SK-N-SH (cell line): Measurements from ENCODE around the gene EPOP. TPM values are rescaled to one million over a fixed set of nuclear protein-coding genes. Genes with fewer than 3 reads are reported as not detected.

ENCODE experiments used
- CTCF ChIA-PET: fragments of 300-600, 350-600 bp; formaldehyde crosslinking; extraction: SDS; loops from one replicate; lab custom pipeline; 2021; lab: Yijun Ruan, JAX
- POLR2A ChIA-PET: fragments of 350-600 bp; sonication (Branson Sonifier 250); formaldehyde crosslinking; extraction: SDS; loops from one replicate; lab custom pipeline; 2020; ENCODE audit warnings: antibody characterized with exemption, inconsistent platforms; lab: Yijun Ruan, JAX
- DNase-seq: peaks from one replicate; pipeline ENCODE4 v3.0.0; 2012
- H2AFZ ChIP-seq: fragments of 200-600 bp; sonication (generic); 2 replicates; pipeline ENCODE4 v1.8.1; 2016; ENCODE audit warnings: antibody characterized with exemption, mild to moderate bottlenecking, low read depth
- H3F3A ChIP-seq: fragments of 200-600 bp; sonication (generic); replicated peaks from 2 replicates; pipeline ENCODE3; 2016; ENCODE audit warnings: antibody characterized with exemption, mild to moderate bottlenecking; ENCODE audit not compliant: insufficient read depth
- H3K27ac ChIP-seq, 2 experiments: fragments of 200-500 bp in 1 of 2; fragments of 200-600 bp in 1 of 2; sonication (Bioruptor generic) in 1 of 2; sonication (generic), shearing (Covaris generic) in 1 of 2; 2 replicates each; pipeline versions ENCODE4 v1.5.1 to v1.6.1; 2014 to 2016; ENCODE audit warnings: low read depth in 2 of 2, inconsistent platforms in 1 of 2, low read length in 1 of 2, mild to moderate bottlenecking in 1 of 2, mixed read lengths in 1 of 2
- H3K27me3 ChIP-seq: fragments of 200-600 bp; sonication (generic), shearing (Covaris generic); 2 replicates; pipeline ENCODE4 v1.6.1; 2016; ENCODE audit warnings: mixed run types; ENCODE audit not compliant: insufficient read depth
- H3K36me3 ChIP-seq, 2 experiments: fragments of 200-500 bp in 1 of 2; fragments of 200-600 bp in 1 of 2; sonication (Bioruptor generic) in 1 of 2; sonication (generic) in 1 of 2; replicated peaks in 1 of 2; 2 replicates each; pipeline versions ENCODE3 to v1.5.1; 2014 to 2016; ENCODE audit warnings: low read length in 1 of 2, mild to moderate bottlenecking in 1 of 2; ENCODE audit not compliant: insufficient read depth in 2 of 2, control insufficient read depth in 1 of 2
- H3K4me1 ChIP-seq, 2 experiments: fragments of 200-500 bp in 1 of 2; fragments of 200-600 bp in 1 of 2; sonication (Bioruptor generic) in 1 of 2; sonication (generic), shearing (Covaris generic) in 1 of 2; 2 replicates each; pipeline versions ENCODE4 v1.5.1 to v1.6.1; 2014 to 2016; ENCODE audit warnings: low read depth in 1 of 2, low read length in 1 of 2, mixed run types in 1 of 2; ENCODE audit not compliant: insufficient read depth in 2 of 2, control insufficient read depth in 1 of 2
- H3K4me2 ChIP-seq: fragments of 200-600 bp; sonication (generic), shearing (Covaris generic); 2 replicates; pipeline ENCODE4 v1.6.1; 2017; ENCODE audit warnings: mixed run types
- H3K4me3 ChIP-seq, 2 experiments: fragments of 200-500 bp in 1 of 2; fragments of 200-600 bp in 1 of 2; sonication (Bioruptor generic) in 1 of 2; sonication (generic), shearing (Covaris generic) in 1 of 2; 2 replicates each; pipeline versions ENCODE4 v1.5.1 to v1.8.1; 2014 to 2016; ENCODE audit warnings: low read depth in 2 of 2, inconsistent platforms in 1 of 2, low read length in 1 of 2, mild to moderate bottlenecking in 1 of 2, mixed read lengths in 1 of 2, moderate library complexity in 1 of 2
- H3K79me2 ChIP-seq: fragments of 200-600 bp; sonication (generic); 2 replicates; pipeline ENCODE4 v1.8.1; 2017; ENCODE audit warnings: mild to moderate bottlenecking; ENCODE audit not compliant: insufficient read depth
- H3K9ac ChIP-seq: fragments of 200-600 bp; sonication (generic); 2 replicates; pipeline ENCODE4 v1.6.1; 2017; ENCODE audit warnings: mixed run types
- H3K9me2 ChIP-seq: fragments of 200-600 bp; sonication (generic); 2 replicates; pipeline ENCODE4 v1.6.1; 2017; ENCODE audit warnings: mixed run types
- H3K9me3 ChIP-seq: fragments of 200-600 bp; sonication (generic); 2 replicates; pipeline ENCODE4 v1.6.1; 2017; ENCODE audit warnings: mixed run types, mild to moderate bottlenecking, moderate library complexity
- H4K20me1 ChIP-seq: fragments of 200-600 bp; sonication (generic); 2 replicates; pipeline ENCODE4 v1.6.1; 2017; ENCODE audit warnings: mild to moderate bottlenecking, mixed run types; ENCODE audit not compliant: insufficient read depth
- FOSL2 ChIP-seq: IDR thresholded peaks from 2 replicates; pipeline ENCODE4 v1.4.0; 2012; ENCODE audit warnings: low read depth, mild to moderate bottlenecking, moderate library complexity, borderline replicate concordance
- FOXJ3 ChIP-seq: sonication (generic); formaldehyde crosslinking; IDR thresholded peaks from 2 replicates; pipeline ENCODE4 v1.5.1; 2020; ENCODE audit warnings: mild to moderate bottlenecking, missing genetic modification reagents
- FOXM1 ChIP-seq: IDR thresholded peaks from 2 replicates; pipeline ENCODE4 v1.4.0; 2012; ENCODE audit warnings: low read depth, mild to moderate bottlenecking
- GABPA ChIP-seq: IDR thresholded peaks from 2 replicates; pipeline ENCODE4 v1.4.0; 2012; ENCODE audit warnings: low read depth, mild to moderate bottlenecking
- MEF2A ChIP-seq: IDR thresholded peaks from 2 replicates; pipeline ENCODE4 v1.4.0; 2012; ENCODE audit warnings: low read depth, borderline replicate concordance
- MXI1 ChIP-seq: IDR thresholded peaks from 2 replicates; pipeline ENCODE4 v1.6.1; 2012; ENCODE audit warnings: mild to moderate bottlenecking, low read depth, low read length, improper control_type of control experiment
- NFIC ChIP-seq: IDR thresholded peaks from 2 replicates; pipeline ENCODE4 v1.4.0; 2012; ENCODE audit warnings: borderline replicate concordance
- NRF1 ChIP-seq: IDR thresholded peaks from 2 replicates; pipeline ENCODE4 v1.6.1; 2012; ENCODE audit warnings: low read depth, mild to moderate bottlenecking, low read length
- POLR2AphosphoS5 ChIP-seq: IDR thresholded peaks from 2 replicates; pipeline ENCODE4 v1.6.1; 2012; ENCODE audit warnings: low read depth, low read length
- RAD21 ChIP-seq: IDR thresholded peaks from 2 replicates; pipeline ENCODE4 v1.6.1; 2012; ENCODE audit warnings: mild to moderate bottlenecking, low read length
- RCOR1 ChIP-seq: fragments of 150-350 bp; IDR thresholded peaks from 2 replicates; pipeline ENCODE4 v1.6.1; 2017; ENCODE audit warnings: antibody characterized with exemption, low read length
- RFX5 ChIP-seq: IDR thresholded peaks from 2 replicates; pipeline ENCODE4 v1.6.1; 2012; ENCODE audit warnings: mild to moderate bottlenecking, improper control_type of control experiment, low read length
- RXRA ChIP-seq: IDR thresholded peaks from 2 replicates; pipeline ENCODE4 v1.4.0; 2012; ENCODE audit warnings: low read depth, mild to moderate bottlenecking, borderline replicate concordance
- SMC3 ChIP-seq: IDR thresholded peaks from 2 replicates; pipeline ENCODE4 v1.6.1; 2012; ENCODE audit warnings: low read depth, low read length, improper control_type of control experiment
- TEAD4 ChIP-seq: IDR thresholded peaks from 2 replicates; pipeline ENCODE4 v1.4.0; 2012; ENCODE audit warnings: mild to moderate bottlenecking, borderline replicate concordance; ENCODE audit not compliant: insufficient read depth
- YY1 ChIP-seq: IDR thresholded peaks from 2 replicates; pipeline ENCODE4 v1.4.0; 2012; ENCODE audit warnings: low read depth, mild to moderate bottlenecking
- WGBS: methylation state at CpG from one replicate; pipeline ENCODE4 v1.1.6; 2017; ENCODE audit warnings: low lambda C conversion rate; 5-methylcytosine and 5-hydroxymethylcytosine counted together
- polyA plus RNA-seq, 3 experiments: library from polyadenylated mRNA; depleted of rRNA; stranded (reverse); fragments of >200 nt; gene quantifications; 2 replicates each; pipeline ENCODE4 v1.2.3, GENCODE V29; 2012
- TF ChIP-seq, protein P1 (sequence below): IDR thresholded peaks from 2 replicates; pipeline ENCODE4; 2012
- TF ChIP-seq, protein P2 (sequence below): fragments of 200-600 bp; sonication (generic); IDR thresholded peaks from 2 replicates; pipeline ENCODE4 v1.6.1; 2017; ENCODE audit warnings: antibody characterized with exemption, mild to moderate bottlenecking, moderate library complexity
- TF ChIP-seq, protein P3 (sequence below): IDR thresholded peaks from 2 replicates; pipeline ENCODE4 v1.6.1; 2012; ENCODE audit warnings: mild to moderate bottlenecking, low read depth, low read length, moderate library complexity

Gene EPOP
- polyA plus RNA-seq, 1 of the 3 experiments (the other 2 are of a cell fraction), result 3.1 TPM

DNA sequence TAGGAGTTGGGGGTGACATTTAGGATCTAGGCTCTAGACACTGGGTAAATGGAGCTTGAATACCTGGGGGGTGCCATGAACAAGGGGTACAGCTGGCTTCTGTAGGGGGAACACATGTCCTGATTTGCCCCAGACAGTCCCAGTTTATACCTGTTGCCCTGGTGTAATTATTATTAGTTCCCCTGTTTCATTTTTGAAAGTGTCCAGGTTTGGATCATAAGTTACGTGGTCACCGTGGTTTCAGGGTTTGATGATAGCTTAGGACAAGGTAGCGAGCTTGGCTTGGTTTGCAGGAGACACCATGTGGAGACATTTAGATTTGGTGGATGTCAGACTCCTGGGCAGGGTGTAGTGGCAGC lies 35.8 kb upstream of the EPOP start:
- WGBS, result 100% methylated on average over 3 of the region's 3 CpGs
- POLR2A ChIA-PET, result interaction anchor here (0.8 to 1.2 kb wide), 3 partner anchors 9 to 57 kb away, joined by 3 read pairs; no protein-coding TSS in a partner anchor

DNA sequence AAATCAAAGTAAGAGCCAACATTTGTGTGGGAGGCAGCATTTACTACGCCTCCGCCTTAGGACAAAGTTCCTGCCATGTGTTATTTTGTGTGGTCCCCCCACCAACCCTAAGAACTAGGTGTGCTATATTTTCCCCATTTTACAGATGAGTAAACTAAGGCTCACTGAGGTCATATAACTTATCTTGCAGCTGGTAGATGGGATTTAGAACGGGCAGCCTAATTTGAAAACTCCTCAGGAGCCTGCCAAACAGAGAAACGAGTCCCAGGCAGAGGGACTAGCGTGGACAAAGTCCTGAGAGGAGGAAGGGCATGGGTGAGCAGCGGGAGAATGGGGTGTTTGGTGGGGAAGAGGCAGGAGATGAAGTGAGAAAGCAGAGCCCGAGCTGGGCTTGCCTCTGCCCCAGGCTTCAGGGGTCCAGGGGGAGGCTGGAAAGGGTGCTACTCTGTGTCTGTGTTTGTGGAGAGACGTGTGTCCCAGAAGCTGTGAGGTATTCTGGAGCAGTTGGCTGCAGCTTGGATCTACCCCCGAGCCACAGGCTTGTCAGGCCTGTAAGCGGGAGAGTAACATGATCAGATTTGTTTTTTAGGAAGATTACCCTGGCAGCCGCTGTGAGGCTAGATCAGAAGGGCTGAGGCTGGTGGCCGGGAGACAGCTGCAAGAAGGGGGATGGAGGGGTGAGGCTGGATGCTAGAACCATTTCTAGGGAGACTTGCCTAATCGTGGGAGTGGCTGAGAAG lies 35.3 kb upstream of the EPOP start:
- CTCF ChIA-PET, result interaction anchor here (0.7 to 3.1 kb wide), 8 partner anchors 14 to 107 kb away, joined by 3 to 15 read pairs (median 4); no protein-coding TSS in a partner anchor
- H3K36me3 ChIP-seq, result peaks cover 20 to 58% of the 10 kb centered on the region in 2 experiments

More for the DNA sequence above, 35.8 kb upstream of the EPOP start:
- H2AFZ ChIP-seq, result no peak overlapping the region
- DNase-seq, result no peak
- no peak overlapping the region for H3K9ac ChIP-seq
- peaks cover 6 to 18% of the 10 kb centered on the region in 2 experiments; a peak in 2 of 4 replicates for H3K4me1 ChIP-seq
- no peaks in the 10 kb centered on the region for H3K9me2 ChIP-seq
- no peak overlapping the region for H3K4me2 ChIP-seq
- no peak overlapping the region for H3K27ac ChIP-seq
- peaks cover 20 to 63% of the 10 kb centered on the region in 2 experiments for H3K36me3 ChIP-seq
- peaks cover 34% of the 10 kb centered on the region; the same call in 1 of the 2 replicates for H3K79me2 ChIP-seq
- CTCF ChIA-PET, result interaction anchor here (0.6 to 3.1 kb wide), 7 partner anchors 14 to 107 kb away, joined by 3 to 14 read pairs (median 4); no protein-coding TSS in a partner anchor
- H4K20me1 ChIP-seq, result peaks cover 9% of the 10 kb centered on the region; the same call in 1 of the 2 replicates
- H3K4me3 ChIP-seq, result no peak overlapping the region
- TF ChIP-seq, protein P1, sequence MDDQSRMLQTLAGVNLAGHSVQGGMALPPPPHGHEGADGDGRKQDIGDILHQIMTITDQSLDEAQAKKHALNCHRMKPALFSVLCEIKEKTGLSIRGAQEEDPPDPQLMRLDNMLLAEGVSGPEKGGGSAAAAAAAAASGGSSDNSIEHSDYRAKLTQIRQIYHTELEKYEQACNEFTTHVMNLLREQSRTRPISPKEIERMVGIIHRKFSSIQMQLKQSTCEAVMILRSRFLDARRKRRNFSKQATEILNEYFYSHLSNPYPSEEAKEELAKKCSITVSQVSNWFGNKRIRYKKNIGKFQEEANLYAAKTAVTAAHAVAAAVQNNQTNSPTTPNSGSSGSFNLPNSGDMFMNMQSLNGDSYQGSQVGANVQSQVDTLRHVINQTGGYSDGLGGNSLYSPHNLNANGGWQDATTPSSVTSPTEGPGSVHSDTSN, result no peak
- no peak for TF ChIP-seq RFX5
- TF ChIP-seq RXRA, result no peak
- no peak for TF ChIP-seq MEF2A
- no peak for TF ChIP-seq NFIC
- no peak for TF ChIP-seq RAD21
- TF ChIP-seq SMC3, result no peak
- TF ChIP-seq, all 33 proteins: peak for 0
- H3F3A ChIP-seq, result peaks cover 7% of the 10 kb centered on the region
- H3K27me3 ChIP-seq, result no peaks in the 10 kb centered on the region
- no peaks in the 10 kb centered on the region for H3K9me3 ChIP-seq

More for the DNA sequence above, 35.3 kb upstream of the EPOP start:
- no peak overlapping the region for H3K9ac ChIP-seq
- H3K9me3 ChIP-seq, result no peaks in the 10 kb centered on the region
- no peak overlapping the region for H3K4me2 ChIP-seq
- H2AFZ ChIP-seq, result no peak overlapping the region
- WGBS, result 86% methylated on average over 13 of the region's 13 CpGs
- no peaks in the 10 kb centered on the region for H3K27me3 ChIP-seq
- DNase-seq, result no peak
- POLR2A ChIA-PET, result interaction anchor here (1.2 kb wide), 1 partner anchor 10 kb away, joined by 3 read pairs; no protein-coding TSS in a partner anchor
- no peaks in the 10 kb centered on the region for H3K9me2 ChIP-seq
- no peak overlapping the region for H3K4me3 ChIP-seq
- H3K79me2 ChIP-seq, result peaks cover 34% of the 10 kb centered on the region; the same call in 1 of the 2 replicates
- no peak overlapping the region for H3K27ac ChIP-seq
- peaks cover 9% of the 10 kb centered on the region; the same call in 1 of the 2 replicates for H4K20me1 ChIP-seq
- TF ChIP-seq FOXJ3 (CRISPR knock-in tag), result no peak
- TF ChIP-seq FOSL2, result no peak
- no peak for TF ChIP-seq MXI1
- no peak for TF ChIP-seq TEAD4
- TF ChIP-seq POLR2AphosphoS5, result no peak
- no peak for TF ChIP-seq NRF1
- no peak for TF ChIP-seq YY1
- TF ChIP-seq FOXM1, result no peak
- no peak for TF ChIP-seq RAD21
- no peak for TF ChIP-seq RXRA
- no peak for TF ChIP-seq GABPA
- no peak for TF ChIP-seq MEF2A
- TF ChIP-seq, protein P2, sequence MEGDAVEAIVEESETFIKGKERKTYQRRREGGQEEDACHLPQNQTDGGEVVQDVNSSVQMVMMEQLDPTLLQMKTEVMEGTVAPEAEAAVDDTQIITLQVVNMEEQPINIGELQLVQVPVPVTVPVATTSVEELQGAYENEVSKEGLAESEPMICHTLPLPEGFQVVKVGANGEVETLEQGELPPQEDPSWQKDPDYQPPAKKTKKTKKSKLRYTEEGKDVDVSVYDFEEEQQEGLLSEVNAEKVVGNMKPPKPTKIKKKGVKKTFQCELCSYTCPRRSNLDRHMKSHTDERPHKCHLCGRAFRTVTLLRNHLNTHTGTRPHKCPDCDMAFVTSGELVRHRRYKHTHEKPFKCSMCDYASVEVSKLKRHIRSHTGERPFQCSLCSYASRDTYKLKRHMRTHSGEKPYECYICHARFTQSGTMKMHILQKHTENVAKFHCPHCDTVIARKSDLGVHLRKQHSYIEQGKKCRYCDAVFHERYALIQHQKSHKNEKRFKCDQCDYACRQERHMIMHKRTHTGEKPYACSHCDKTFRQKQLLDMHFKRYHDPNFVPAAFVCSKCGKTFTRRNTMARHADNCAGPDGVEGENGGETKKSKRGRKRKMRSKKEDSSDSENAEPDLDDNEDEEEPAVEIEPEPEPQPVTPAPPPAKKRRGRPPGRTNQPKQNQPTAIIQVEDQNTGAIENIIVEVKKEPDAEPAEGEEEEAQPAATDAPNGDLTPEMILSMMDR, result no peak
- TF ChIP-seq SMC3, result no peak
- TF ChIP-seq RCOR1, result no peak
- TF ChIP-seq, protein P3, sequence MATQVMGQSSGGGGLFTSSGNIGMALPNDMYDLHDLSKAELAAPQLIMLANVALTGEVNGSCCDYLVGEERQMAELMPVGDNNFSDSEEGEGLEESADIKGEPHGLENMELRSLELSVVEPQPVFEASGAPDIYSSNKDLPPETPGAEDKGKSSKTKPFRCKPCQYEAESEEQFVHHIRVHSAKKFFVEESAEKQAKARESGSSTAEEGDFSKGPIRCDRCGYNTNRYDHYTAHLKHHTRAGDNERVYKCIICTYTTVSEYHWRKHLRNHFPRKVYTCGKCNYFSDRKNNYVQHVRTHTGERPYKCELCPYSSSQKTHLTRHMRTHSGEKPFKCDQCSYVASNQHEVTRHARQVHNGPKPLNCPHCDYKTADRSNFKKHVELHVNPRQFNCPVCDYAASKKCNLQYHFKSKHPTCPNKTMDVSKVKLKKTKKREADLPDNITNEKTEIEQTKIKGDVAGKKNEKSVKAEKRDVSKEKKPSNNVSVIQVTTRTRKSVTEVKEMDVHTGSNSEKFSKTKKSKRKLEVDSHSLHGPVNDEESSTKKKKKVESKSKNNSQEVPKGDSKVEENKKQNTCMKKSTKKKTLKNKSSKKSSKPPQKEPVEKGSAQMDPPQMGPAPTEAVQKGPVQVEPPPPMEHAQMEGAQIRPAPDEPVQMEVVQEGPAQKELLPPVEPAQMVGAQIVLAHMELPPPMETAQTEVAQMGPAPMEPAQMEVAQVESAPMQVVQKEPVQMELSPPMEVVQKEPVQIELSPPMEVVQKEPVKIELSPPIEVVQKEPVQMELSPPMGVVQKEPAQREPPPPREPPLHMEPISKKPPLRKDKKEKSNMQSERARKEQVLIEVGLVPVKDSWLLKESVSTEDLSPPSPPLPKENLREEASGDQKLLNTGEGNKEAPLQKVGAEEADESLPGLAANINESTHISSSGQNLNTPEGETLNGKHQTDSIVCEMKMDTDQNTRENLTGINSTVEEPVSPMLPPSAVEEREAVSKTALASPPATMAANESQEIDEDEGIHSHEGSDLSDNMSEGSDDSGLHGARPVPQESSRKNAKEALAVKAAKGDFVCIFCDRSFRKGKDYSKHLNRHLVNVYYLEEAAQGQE, result no peak
- H3F3A ChIP-seq, result peaks cover 7% of the 10 kb centered on the region
- H3K4me1 ChIP-seq, result peaks cover 6 to 18% of the 10 kb centered on the region in 2 experiments; a peak in 2 of 4 replicates
